ENCODE data around the gene DIP2C.
"Not testable (repeated sequence)": the region's sequence is repeated elsewhere in the genome, so short reads cannot be mapped to it uniquely, and the experiment has no call there.

DIP2C gene

GRCh38 chr10:329361-330099 lies 359.9 kb downstream of the DIP2C start:
- peak in 1 of 2 donors; percentile 19 for DNase-seq (ENCODE audit: low read depth in 2 of 2)

- DNase-seq (ENCODE audit: low read depth in 2 of 2) = no peak
Measured at GRCh38 chr10:327889-328852, 361.3 kb downstream of the DIP2C start.

- DNase-seq (ENCODE audit: low read depth in 2 of 2) = no peak
Measured at GRCh38 chr10:326894-327635, 362.4 kb downstream of the DIP2C start.

- DNase-seq (ENCODE audit: low read depth in 2 of 2) = no peak
Measured at GRCh38 chr10:326350-326749, 363.1 kb downstream of the DIP2C start.

GRCh38 chr10:325282-325681 lies 364.2 kb downstream of the DIP2C start:
- DNase-seq (ENCODE audit: low read depth in 2 of 2) = no peak

GRCh38 chr10:324593-324992 lies 364.9 kb downstream of the DIP2C start:
- no peak for DNase-seq (ENCODE audit: low read depth in 2 of 2)

GRCh38 chr10:323651-324293 lies 365.7 kb downstream of the DIP2C start:
- peak in 1 of 2 donors; percentile 21 for DNase-seq (ENCODE audit: low read depth in 2 of 2)

- DNase-seq (ENCODE audit: low read depth in 2 of 2) = not testable (repeated sequence)
Measured at GRCh38 chr10:323046-323445, 366.4 kb downstream of the DIP2C start.

- DNase-seq (ENCODE audit: low read depth in 2 of 2) = no peak
Measured at GRCh38 chr10:320771-321170, 368.7 kb downstream of the DIP2C start.

- no peak for DNase-seq (ENCODE audit: low read depth in 2 of 2)
Measured at GRCh38 chr10:317926-318325, 371.5 kb downstream of the DIP2C start.

- DNase-seq (ENCODE audit: low read depth in 2 of 2) = no peak
Measured at GRCh38 chr10:317271-317769, 372.1 kb downstream of the DIP2C start.

- DNase-seq (ENCODE audit: low read depth in 2 of 2) = no peak
Measured at GRCh38 chr10:316390-316789, 373.1 kb downstream of the DIP2C start.

- no peak for DNase-seq (ENCODE audit: low read depth in 2 of 2)
Measured at GRCh38 chr10:314871-315270, 374.6 kb downstream of the DIP2C start.

GRCh38 chr10:314381-314780 lies 375.1 kb downstream of the DIP2C start:
- no peak for DNase-seq (ENCODE audit: low read depth in 2 of 2)

GRCh38 chr10:311901-312665 lies 377.4 kb downstream of the DIP2C start:
- DNase-seq (ENCODE audit: low read depth in 2 of 2) = no peak

GRCh38 chr10:310976-311639 lies 378.4 kb downstream of the DIP2C start:
- no peak for DNase-seq (ENCODE audit: low read depth in 2 of 2)

GRCh38 chr10:310371-310770 lies 379.1 kb downstream of the DIP2C start:
- DNase-seq (ENCODE audit: low read depth in 2 of 2) = no peak

- no peak for DNase-seq (ENCODE audit: low read depth in 2 of 2)
Measured at GRCh38 chr10:308572-309085, 380.8 kb downstream of the DIP2C start.

- DNase-seq (ENCODE audit: low read depth in 2 of 2) = no peak
Measured at GRCh38 chr10:308101-308500, 381.4 kb downstream of the DIP2C start.

- no peak for DNase-seq (ENCODE audit: low read depth in 2 of 2)
Measured at GRCh38 chr10:307659-308058, 381.8 kb downstream of the DIP2C start.

All from stimulated activated CD8-positive, alpha-beta memory T cell treated with anti-CD3 and anti-CD28 coated beads, Interleukin-2, amount 100 ng/mL, for 48 hours (primary cell).